Nephron (organoid): ENCODE measurements around the gene ALDH3B2.
"Not testable (repeated sequence)": the region's sequence is repeated elsewhere in the genome, so short reads cannot be mapped to it uniquely, and the experiment has no call there.

Source experiments
- H3K27ac Mint-ChIP-seq, 3 experiments: 2 replicates each; pipeline ENCODE4 v1.8.0; 2020; ENCODE audit warnings: mixed read lengths in 3 of 3, mild to moderate bottlenecking in 2 of 3, moderate library complexity in 1 of 3
- H3K27me3 Mint-ChIP-seq: 2 replicates; pipeline ENCODE4 v1.8.0; 2021; ENCODE audit warnings: low read depth, mild to moderate bottlenecking, moderate library complexity, mixed read lengths
- H3K36me3 Mint-ChIP-seq: 2 replicates; pipeline ENCODE4 v1.8.0; 2020; ENCODE audit warnings: low read depth, mixed read lengths
- H3K4me1 Mint-ChIP-seq: 2 replicates; pipeline ENCODE4 v1.8.0; 2020; ENCODE audit warnings: mixed read lengths
- H3K4me3 Mint-ChIP-seq, 3 experiments: 2 replicates each; pipeline ENCODE4 v1.8.0; 2020; ENCODE audit warnings: mild to moderate bottlenecking in 3 of 3, mixed read lengths in 3 of 3, moderate library complexity in 2 of 3
- H3K9me3 Mint-ChIP-seq: 2 replicates; pipeline ENCODE4 v1.8.0; 2020; ENCODE audit warnings: mixed read lengths
- TF ChIP-seq, protein P1 (sequence below), 3 experiments: fragments of 200-600 bp; sonication (generic); IDR thresholded peaks; one replicate each; pipeline ENCODE4 v1.5.0; 2021; ENCODE audit warnings: antibody characterized with exemption in 3 of 3; ENCODE audit not compliant: unreplicated experiment in 3 of 3

ALDH3B2 gene

DNA sequence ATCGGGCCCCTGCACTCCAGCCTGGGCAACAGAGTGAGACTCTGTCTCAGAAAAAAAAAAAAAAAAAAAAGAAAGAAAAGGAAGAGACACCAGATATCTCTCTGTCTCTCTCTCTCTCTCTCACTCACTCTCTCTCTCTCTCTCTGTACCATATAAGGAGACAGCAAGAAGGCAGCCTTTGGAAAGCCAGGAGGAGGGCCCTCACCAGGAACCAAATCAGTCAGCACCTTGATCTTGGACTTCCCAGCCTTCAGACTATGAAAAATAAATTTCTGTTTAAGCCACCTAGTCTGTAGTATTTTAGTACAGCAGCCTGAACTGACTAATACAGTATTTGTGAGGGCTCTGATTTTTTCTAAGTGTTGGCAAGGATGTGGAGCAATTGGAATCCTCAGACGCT is 13.6 kb upstream of the ALDH3B2 start:
- no peaks in the 10 kb centered on the region for H3K27me3 Mint-ChIP-seq
- H3K27ac Mint-ChIP-seq, result no peak overlapping the region
- H3K9me3 Mint-ChIP-seq, result no peaks in the 10 kb centered on the region
- H3K36me3 Mint-ChIP-seq, result no peaks in the 10 kb centered on the region
- TF ChIP-seq, protein P1, sequence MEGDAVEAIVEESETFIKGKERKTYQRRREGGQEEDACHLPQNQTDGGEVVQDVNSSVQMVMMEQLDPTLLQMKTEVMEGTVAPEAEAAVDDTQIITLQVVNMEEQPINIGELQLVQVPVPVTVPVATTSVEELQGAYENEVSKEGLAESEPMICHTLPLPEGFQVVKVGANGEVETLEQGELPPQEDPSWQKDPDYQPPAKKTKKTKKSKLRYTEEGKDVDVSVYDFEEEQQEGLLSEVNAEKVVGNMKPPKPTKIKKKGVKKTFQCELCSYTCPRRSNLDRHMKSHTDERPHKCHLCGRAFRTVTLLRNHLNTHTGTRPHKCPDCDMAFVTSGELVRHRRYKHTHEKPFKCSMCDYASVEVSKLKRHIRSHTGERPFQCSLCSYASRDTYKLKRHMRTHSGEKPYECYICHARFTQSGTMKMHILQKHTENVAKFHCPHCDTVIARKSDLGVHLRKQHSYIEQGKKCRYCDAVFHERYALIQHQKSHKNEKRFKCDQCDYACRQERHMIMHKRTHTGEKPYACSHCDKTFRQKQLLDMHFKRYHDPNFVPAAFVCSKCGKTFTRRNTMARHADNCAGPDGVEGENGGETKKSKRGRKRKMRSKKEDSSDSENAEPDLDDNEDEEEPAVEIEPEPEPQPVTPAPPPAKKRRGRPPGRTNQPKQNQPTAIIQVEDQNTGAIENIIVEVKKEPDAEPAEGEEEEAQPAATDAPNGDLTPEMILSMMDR (IDR thresholded peaks at IDR 0.05; ENCODE audit: unreplicated experiment in 3 of 3), result no peak
- H3K4me3 Mint-ChIP-seq, result no peak overlapping the region
- H3K4me1 Mint-ChIP-seq, result peaks cover 14% of the 10 kb centered on the region

DNA sequence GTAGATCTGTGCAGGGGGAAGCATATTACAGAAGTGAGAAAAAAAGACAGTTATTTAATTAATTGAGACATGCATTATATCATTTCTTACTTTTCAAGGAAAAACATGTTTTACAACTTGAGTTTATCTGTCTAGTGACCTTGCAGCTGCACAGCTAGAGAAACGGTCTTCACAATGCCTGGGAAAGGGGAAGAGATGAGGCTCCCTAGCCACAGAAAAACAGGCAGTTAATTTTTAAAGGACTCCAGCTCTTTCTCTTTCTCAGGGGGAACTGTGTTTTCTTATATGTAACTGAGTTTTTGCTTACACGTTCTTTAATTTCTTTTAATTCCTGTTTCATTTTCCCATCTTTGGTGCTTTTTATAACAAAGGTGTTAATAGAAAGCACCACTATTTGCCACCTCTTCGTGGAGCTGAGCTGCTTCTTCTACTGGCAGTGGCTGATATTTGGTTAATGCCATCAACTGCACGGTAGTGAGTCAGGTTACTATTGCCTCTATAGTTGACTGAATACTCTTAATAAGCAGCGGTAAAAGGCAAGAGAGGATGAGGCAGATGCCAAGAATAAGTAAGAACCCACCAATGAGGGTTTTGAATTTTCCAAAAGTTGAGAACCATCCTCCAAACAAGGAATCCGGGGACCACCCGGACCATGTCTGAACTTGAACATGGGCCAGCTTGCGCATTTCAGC is 11.4 kb upstream of the ALDH3B2 start:
- H3K27ac Mint-ChIP-seq, result peak overlapping the region; percentile 68 to 87 (median 76)
- not testable (repeated sequence) for H3K4me3 Mint-ChIP-seq, H3K9me3 Mint-ChIP-seq, H3K27me3 Mint-ChIP-seq, H3K36me3 Mint-ChIP-seq
- peaks cover 27% of the 10 kb centered on the region for H3K4me1 Mint-ChIP-seq

DNA sequence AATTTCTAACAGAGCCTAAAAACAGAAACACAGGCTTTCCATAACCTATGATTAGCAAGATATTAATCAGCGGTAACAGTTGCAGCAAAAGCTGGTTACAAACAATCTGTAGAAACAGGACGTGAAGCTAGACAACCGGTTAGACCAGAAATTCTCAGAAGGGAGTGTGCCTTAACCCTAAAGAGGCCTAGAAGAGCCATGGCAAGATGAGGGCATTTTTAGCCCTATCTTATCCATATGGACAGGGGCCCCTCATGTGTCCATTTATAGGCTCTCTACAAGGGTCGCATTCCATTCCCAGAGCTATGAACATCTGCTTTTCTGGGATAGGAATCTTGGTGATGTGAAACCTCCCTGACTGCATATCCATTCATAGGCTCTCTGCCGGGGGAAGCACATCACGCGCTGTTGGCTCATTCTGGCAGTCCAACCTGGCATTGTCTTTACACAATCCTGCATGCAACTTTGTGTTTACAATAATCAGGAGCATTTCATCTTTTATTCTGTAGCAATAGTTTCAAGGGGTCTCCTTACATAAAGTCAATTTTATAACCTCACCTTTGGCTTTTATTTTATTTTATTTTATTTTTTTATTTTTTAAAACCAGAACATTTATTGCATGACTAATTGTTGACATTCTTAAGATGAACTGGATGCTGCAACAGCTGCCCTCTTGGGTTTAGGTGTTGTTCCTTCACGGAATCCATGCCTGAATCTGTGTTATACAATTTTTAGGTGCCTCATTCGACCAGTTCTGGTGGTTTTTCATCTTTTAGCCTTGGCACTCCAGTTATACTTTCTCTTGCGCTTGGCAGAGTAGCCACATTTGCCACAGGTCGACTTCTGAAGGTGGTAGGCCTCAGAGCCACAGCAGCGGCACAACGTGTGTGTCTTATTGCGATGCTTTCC is 8.0 kb upstream of the ALDH3B2 start:
- not testable (repeated sequence) for H3K27me3 Mint-ChIP-seq, H3K36me3 Mint-ChIP-seq, H3K9me3 Mint-ChIP-seq
- Mint-ChIP-seq H3K4me3 (peak overlapping the region in 1 of 3 experiments; percentile 42), H3K27ac (peak overlapping the region; percentile 60 to 94 (median 77)), H3K4me1 (peaks cover 27% of the 10 kb centered on the region)

DNA sequence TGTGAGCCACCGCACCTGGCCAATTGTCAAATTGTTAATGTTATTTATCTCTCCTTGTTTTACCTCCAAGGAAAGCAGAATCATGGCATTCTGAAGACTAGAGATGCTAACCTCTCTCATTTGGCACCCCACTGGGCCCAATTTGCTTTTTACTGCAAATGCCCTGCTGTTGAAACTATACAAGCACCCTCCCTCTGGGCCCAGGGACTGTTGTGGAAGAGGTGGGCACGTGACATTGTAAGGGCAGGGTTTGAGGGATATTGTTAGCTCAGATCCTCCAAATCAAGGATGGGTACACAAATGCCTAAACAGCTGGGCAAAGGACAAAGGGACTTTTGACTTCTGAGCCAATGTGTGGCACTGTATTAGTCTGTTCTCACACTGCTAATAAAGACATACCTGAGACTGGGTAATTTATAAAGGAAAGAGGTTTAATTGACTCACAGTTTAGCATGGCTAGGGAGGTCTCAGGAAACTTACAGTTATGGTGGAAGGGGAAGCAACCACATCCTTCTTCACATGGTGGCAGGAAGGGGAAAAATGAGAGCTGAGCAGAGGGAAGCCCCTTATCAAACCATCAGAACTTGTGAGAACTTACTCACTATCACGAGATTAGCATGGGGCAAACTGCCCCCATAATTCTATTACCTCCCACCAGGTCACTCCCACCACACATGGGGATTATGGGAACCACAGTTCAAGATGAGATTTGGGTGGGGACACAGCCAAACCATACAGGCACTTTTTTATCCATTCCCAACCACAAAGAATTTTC is 6.5 kb upstream of the ALDH3B2 start:
- TF ChIP-seq, protein P1 (IDR thresholded peaks at IDR 0.05; ENCODE audit: unreplicated experiment in 3 of 3), result no peak
- Mint-ChIP-seq H3K27ac (peak overlapping the region in 2 of 3 experiments; percentile 31 to 77), H3K4me1 (peaks cover 25% of the 10 kb centered on the region), H3K4me3 (no peak overlapping the region), H3K36me3 (no peaks in the 10 kb centered on the region), H3K27me3 (peaks cover 13% of the 10 kb centered on the region), H3K9me3 (peaks cover 7% of the 10 kb centered on the region)

DNA sequence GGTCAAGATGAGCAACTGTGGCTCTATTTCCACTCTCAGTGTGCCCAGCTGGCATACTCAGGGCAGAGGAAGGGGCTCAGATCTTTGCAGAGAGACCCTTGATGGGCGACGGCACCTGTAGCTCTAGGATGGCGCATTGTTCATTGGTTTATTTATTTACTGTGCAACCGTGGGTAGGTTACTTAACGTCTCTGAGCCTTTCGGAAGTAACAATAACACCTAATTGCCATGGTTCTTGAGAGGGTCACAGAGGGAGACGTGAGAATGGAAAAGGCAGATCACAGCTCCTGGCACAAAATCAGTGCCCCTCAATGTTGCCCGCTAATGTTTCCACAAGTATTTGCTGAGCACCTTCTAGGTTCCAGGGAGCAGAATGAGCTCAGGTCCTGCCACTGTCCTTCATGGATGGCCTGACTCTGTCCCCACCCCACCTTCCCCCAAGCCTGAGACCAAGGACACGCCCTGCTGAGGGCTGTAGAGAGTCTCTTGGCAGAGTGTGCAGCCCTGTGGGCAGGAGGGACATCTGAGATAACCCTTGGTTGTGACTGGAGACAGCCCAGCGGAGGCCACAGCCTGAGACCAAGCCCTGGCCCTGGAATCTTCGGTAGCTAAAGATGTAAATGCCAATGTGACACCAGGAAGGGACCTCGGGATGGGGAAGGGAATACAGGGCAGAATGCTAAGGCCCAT is 780 bp upstream of the ALDH3B2 start:
- peaks cover 7% of the 10 kb centered on the region for H3K9me3 Mint-ChIP-seq
- no peaks in the 10 kb centered on the region for H3K36me3 Mint-ChIP-seq
- H3K27ac Mint-ChIP-seq, result peak overlapping the region in 2 of 3 experiments; percentile 66 to 71
- TF ChIP-seq, protein P1 (IDR thresholded peaks at IDR 0.05; ENCODE audit: unreplicated experiment in 3 of 3), result no peak
- H3K4me1 Mint-ChIP-seq, result no peaks in the 10 kb centered on the region
- no peak overlapping the region for H3K4me3 Mint-ChIP-seq
- peaks cover 19% of the 10 kb centered on the region for H3K27me3 Mint-ChIP-seq

DNA sequence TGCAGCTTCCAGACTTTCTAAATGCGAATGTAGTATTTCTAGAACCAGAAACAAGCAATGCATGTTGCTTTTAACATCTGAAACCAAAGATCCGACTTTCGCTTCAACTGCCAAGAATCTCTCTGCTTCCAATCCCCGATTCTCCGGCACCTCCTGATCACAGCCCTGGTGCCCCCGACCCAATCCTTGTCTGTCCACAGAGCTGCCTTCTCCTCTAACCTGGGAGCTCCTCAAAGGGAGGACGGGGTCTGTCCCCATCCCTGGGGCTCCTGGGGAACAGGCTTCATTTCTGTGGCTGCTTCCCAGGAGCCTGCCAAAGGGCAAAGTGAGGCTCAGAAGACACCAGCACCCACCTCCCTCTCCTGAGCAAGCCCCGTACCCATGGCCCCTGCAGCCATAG is 521 bp downstream of the ALDH3B2 start:
- TF ChIP-seq, protein P1 (IDR thresholded peaks at IDR 0.05; ENCODE audit: unreplicated experiment in 3 of 3), result no peak
- Mint-ChIP-seq H3K36me3 (no peaks in the 10 kb centered on the region), H3K4me3 (no peak overlapping the region), H3K4me1 (no peaks in the 10 kb centered on the region), H3K9me3 (peaks cover 7% of the 10 kb centered on the region), H3K27ac (peak overlapping the region in 1 of 3 experiments; percentile 71), H3K27me3 (peaks cover 19% of the 10 kb centered on the region)
